CD1c-positive myeloid dendritic cell (primary cell): ENCODE measurements around the gene HOXB4.

Experiments used
- DNase-seq: peaks from one replicate; pipeline ENCODE4 v3.0.0-alpha.2; 2016; ENCODE audit errors: extremely low spot score

HOXB4 gene

DNA sequence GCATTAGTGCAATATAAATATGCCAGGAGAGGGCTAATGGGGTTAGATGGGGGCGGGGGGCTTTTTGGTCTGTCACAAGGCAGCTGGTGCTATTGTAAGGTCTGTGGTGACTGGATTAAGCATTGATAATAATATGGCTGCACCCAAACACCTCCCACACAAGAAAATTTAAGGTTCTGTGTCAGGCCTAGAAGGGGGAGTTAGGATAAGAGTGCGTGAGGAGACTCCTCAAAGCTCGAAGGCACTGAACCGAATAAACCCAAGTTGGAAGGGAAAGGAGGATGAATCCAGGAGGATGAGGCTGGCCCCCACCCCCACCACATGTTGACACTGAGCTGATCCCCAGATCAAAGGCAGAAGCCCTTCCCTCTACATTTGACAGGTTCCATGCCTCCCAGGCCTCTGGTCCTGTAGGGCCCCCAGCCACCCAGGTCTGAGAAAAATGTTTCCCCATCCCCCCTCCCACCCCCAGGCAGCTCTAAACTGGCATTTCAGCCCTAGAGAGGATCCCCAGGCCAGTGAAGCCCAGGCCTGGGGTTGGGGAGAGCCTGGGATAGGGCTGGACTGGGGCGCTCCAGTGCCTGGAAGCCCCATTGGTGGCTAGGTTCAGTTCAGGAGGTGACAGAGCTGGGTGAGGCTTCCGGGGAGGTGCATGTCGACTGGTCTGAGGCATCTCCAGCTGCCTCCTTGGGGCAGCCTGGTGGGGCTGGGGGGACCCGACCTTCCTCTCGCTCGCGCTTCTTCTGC lies 49.0 kb downstream of the HOXB4 start:
- no peak for DNase-seq

DNA sequence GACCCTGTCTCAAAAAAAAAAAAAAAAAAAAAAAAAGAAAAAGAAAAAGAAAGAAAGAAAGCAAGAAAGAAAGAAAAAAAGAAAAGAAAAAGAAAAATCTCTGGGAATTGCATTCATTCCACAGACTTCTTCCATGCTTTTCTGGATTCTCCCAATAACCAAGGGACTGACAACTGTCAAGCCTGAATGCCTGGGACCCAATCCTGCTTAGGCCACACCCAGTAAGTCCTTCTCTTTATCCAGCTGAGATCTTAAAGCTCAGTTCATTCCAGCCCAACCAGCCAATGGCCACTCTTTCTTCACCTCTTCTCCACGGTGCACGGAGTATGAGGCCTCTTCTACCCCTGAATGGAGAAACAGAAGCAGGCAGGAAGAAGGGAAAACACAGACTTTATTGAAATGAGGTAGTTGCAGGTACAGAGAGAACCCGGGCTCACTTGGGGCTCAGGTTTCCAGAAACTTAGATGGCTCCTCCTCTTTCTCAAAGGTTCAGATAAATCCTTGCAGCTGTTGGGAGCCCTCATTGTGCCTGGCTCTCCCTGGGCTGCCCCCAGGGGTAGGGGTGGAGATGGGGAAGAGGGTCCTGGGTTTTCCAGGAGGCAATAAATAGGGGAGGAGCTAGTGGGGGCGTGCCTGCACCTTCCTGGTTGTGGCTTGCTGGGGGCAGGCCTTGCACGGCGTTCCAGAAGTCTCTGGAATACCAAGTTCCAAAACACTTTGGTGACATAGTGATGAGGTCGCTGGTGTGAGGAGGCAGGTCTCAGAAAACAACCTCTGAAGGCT lies 49.8 kb downstream of the HOXB4 start:
- DNase-seq, result no peak

DNA sequence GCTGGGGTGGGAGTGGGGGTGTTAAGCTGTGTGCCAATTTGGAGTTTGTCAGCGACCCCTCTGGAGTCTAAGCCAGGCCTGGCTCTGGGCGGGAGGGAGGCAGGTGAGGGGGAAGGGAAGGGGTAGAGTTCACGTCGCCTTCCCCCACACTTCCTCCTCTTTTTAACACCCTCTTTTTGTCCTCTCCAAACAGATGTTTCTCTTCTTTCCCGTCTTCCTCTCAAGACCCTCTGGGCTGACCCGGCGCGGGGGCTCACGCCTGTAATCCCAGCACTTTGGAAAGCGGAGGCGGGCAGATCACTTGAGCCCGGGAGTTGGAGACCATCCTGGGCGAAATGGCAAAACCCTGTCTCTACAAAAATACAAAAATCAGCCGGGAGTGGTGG lies 50.6 kb downstream of the HOXB4 start:
- DNase-seq, result no peak

DNA sequence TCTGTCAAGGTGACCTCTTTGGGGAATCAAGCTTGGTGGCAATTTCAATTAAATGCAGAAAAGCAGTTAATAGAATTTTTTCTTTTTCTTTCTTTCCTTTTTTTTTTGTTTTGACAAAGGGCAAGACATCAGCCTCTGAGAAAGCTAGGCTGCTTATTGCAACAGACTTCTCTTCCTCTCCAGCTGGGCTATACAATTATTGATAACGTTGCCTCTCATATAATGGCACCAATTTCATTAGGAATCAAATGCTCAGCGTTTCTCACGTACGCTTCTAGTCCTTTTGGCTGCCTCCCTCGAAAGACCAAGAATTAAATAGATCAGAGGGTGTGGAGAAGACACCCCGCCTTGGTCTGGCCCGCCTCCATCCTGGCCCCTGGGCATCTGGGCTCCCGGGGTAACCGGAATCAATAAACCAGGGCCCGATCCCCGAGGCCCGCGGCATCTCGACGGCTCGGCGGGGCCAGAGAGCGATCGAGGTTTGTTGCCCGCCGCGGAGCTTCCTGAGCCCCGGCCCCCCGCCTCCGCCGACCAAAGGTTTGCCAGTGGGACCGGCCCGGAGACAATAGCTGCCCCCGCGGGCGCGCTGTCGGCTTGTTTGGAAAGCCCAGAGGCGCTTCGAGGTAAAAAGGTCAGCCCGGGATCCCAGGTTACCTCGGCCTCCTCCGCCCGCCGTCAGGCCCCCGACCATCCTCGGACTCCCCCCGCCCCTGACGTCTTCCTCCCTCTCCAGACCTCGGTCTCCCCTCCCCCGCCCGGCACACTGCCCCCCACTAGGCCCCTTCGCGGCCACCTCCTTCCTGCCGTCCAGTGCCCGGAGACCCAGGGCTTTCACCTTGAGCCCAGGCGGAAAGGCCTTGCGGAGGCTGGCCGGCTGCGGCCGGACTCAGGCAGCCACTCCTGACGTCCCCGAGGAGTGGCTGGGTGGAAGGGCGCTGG lies 51.3 kb downstream of the HOXB4 start:
- no peak for DNase-seq
